ENCODE measurements around the gene PAX3.

Gene PAX3

DNA sequence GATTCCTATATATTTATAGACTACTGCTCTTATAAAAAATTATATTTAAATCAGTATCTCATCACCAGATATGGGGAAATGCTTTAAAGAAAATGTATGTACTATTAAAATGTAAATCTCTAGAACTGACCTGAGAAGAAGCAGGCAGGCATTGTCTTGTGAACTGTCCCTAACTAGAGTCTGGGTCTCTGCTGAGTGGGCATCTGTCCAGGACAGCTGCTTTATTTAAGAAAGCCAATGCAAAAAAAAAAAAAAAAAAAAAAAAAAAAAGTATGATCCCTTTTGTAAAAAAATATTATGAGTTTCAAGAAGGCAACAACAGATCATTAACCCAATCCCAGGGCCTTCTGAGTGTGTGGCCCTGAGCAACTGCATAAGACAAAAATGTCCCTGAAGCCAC, 66.0 kb downstream of the PAX3 start:
- TF ChIP-seq, protein P1, sequence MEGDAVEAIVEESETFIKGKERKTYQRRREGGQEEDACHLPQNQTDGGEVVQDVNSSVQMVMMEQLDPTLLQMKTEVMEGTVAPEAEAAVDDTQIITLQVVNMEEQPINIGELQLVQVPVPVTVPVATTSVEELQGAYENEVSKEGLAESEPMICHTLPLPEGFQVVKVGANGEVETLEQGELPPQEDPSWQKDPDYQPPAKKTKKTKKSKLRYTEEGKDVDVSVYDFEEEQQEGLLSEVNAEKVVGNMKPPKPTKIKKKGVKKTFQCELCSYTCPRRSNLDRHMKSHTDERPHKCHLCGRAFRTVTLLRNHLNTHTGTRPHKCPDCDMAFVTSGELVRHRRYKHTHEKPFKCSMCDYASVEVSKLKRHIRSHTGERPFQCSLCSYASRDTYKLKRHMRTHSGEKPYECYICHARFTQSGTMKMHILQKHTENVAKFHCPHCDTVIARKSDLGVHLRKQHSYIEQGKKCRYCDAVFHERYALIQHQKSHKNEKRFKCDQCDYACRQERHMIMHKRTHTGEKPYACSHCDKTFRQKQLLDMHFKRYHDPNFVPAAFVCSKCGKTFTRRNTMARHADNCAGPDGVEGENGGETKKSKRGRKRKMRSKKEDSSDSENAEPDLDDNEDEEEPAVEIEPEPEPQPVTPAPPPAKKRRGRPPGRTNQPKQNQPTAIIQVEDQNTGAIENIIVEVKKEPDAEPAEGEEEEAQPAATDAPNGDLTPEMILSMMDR (IDR thresholded peaks at IDR 0.05; ENCODE audit: low read depth, low read length) = no peak
- DNase-seq (ENCODE audit: extremely low read depth, low read depth) = no peak

DNA sequence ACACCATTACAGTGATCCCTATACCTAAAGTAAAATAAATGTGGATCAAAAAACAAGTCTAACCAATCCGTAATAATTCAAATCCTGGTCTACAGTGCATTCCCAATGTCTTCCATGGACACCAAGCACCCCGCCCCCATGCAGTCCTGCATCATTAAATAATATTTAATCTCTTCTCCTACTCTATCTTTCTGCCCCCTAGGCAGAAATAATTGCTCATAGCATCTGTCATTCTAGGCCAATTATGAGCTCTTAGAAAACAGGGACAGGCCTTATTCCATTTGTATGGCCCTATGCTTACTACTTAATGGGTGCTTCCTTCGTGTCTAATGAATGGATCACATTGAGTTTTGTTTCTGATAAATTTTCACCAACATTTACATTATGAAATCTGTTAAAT, 66.4 kb downstream of the PAX3 start:
- TF ChIP-seq, protein P1 (IDR thresholded peaks at IDR 0.05; ENCODE audit: low read depth, low read length) = no peak
- DNase-seq (ENCODE audit: extremely low read depth, low read depth) = no peak

DNA sequence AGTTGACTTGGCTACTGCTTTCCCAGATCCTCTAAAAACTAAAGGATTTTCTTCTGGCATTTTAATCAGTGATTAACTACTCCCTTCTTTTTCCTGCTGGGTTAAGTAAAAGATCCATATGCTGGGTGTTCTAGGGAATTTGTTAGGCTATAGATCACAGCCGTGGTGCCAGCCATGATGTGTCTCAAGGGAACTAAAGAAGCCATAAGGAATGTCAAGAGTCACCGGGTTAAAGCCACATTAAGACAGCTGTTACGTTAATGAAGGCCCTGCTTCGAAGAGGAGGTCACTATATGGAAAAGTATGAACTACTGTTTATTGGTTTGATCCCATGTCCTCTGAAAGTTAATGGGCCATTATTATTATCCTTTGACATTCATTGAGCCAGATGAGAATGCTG, 70.7 kb downstream of the PAX3 start:
- no peak for DNase-seq (ENCODE audit: extremely low read depth, low read depth)
- TF ChIP-seq, protein P1 (IDR thresholded peaks at IDR 0.05; ENCODE audit: low read depth, low read length) = no peak

DNA sequence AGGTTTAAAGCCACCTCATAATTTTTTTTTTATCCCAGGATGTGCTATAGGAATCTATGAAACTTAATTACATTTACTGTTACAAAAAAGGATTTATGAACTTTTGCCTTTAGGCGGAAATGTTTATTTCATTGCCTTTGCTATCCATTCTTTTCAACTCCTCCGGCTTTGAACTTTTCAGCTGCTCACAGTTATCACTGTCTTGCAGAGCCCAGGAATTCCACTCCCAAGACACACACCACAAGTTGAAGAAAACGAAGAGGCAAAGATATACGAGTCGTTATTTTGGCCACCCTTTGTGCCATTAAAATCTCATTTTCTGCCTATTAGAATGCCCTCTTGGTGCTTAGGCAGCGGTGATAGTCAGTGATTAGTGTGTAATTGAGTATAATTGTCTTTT, 80.0 kb downstream of the PAX3 start:
- TF ChIP-seq, protein P1 (IDR thresholded peaks at IDR 0.05; ENCODE audit: low read depth, low read length) = no peak
- no peak for DNase-seq (ENCODE audit: extremely low read depth, low read depth)

DNA sequence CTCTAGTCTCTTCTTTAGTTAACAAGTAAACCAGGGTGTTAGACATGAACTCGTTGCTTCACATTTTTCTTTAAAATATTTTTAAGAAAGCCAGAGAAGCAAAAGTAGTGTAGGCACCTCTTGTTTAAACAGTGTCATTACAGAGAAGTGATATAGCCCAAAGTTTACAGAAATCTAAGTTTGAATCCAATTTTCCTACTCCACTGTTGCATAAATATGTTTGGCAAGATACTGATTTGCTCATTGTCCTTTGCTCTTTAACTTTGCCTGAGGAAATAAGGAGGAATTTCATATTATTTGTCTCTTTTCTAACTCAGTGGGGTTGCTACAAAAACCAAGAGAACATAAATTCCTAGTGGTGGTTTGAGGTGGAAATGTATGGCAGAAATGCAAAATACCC, 81.1 kb downstream of the PAX3 start:
- TF ChIP-seq, protein P1 (IDR thresholded peaks at IDR 0.05; ENCODE audit: low read depth, low read length) = no peak
- no peak for DNase-seq (ENCODE audit: extremely low read depth, low read depth)

DNA sequence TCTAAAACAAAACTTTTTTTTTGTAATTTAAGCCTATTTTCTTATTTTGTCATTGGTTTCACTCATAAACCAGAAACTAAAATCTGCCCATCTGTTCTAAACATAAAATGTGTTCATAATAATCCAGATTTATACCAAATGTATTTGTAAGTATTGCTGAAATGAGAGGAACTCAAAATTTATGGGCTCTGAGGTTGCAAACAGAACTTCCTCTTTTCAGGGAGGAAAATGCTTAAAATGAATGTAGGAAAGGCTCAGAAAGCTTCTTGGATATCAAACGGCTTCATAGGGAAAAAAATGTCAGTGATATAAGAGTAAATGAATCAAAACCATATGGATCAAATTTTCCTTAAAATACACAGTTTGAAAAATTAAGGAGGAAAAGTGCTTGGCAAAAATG, 83.9 kb downstream of the PAX3 start:
- TF ChIP-seq, protein P1 (IDR thresholded peaks at IDR 0.05; ENCODE audit: low read depth, low read length) = no peak
- no peak for DNase-seq (ENCODE audit: extremely low read depth, low read depth)

DNA sequence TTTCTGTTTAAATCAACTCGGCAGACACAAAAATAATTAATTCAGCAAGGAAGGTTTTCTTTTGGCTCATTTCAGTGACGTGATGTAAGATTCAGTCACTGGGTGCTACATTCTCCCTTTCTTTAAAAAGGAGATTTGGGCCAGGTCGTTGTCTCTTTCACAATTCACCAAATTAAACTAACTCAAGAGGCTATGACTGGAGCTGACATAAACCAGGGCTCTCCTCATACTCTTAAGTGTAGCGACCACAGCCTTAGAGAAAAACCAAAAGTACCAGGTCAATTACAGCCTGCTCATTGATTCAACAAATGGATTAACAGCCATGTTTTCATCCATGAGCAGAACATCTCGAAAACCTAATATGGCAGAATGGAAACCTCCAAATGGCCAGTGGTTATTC, 85.7 kb downstream of the PAX3 start:
- DNase-seq (ENCODE audit: extremely low read depth, low read depth) = no peak
- TF ChIP-seq, protein P1 (IDR thresholded peaks at IDR 0.05; ENCODE audit: low read depth, low read length) = no peak

Data from AG09319 (cell line).